Sigmoid colon (tissue), 7 donors: ENCODE results near the gene SIPA1L2. TPM values are rescaled to one million over a fixed set of nuclear protein-coding genes. Genes with fewer than 3 reads are reported as not detected.

Experiments used
- DNase-seq: peaks from one replicate; pipeline ENCODE4 v3.0.0-alpha.2; 2019
- H3K27ac ChIP-seq, 4 donors: fragments of 200-600 bp; sonication (generic); one replicate each; pipeline ENCODE4 v1.5.1; 2016 to 2019; ENCODE audit warnings: mild to moderate bottlenecking in 1 of 4
- H3K27me3 ChIP-seq, 3 donors: fragments of 200-600 bp; sonication (generic); one replicate each; pipeline ENCODE4 v1.5.1; 2019; ENCODE audit warnings: mild to moderate bottlenecking in 1 of 3
- H3K36me3 ChIP-seq, 4 donors: fragments of 200-600 bp; sonication (generic); one replicate each; pipeline ENCODE4 v1.5.1; 2016 to 2019
- H3K4me1 ChIP-seq, 4 donors: fragments of 200-600 bp; sonication (generic); one replicate each; pipeline ENCODE4 v1.5.1; 2017 to 2019
- H3K4me3 ChIP-seq, 4 donors: fragments of 200-600 bp; sonication (generic); one replicate each; pipeline ENCODE4 v1.5.1; 2017 to 2019; ENCODE audit warnings: mild to moderate bottlenecking in 2 of 4, moderate library complexity in 1 of 4
- H3K9me3 ChIP-seq, 4 donors: fragments of 200-600 bp in 3 of 4; sonication (generic) in 3 of 4; one replicate each; pipeline versions ENCODE4 v1.5.1 to v1.6.1; 2013 to 2019
- CTCF ChIP-seq, 4 experiments: fragments of 450-650 bp in 3 of 4; fragments of 200-600 bp in 1 of 4; IDR thresholded peaks; one replicate each; pipeline ENCODE4 v1.5.1; 2016 to 2019; ENCODE audit warnings: antibody characterized with exemption in 4 of 4, mild to moderate bottlenecking in 3 of 4, moderate library complexity in 2 of 4
- EP300 ChIP-seq, 4 donors: sonication (generic); formaldehyde crosslinking; IDR thresholded peaks; one replicate each; pipeline ENCODE4 v1.6.1; 2017; ENCODE audit warnings: antibody characterized with exemption in 4 of 4
- POLR2A ChIP-seq, 2 donors: fragments of 450-650 bp; IDR thresholded peaks; one replicate each; pipeline ENCODE4 v1.6.1; 2016; ENCODE audit warnings: antibody characterized with exemption in 2 of 2, mild to moderate bottlenecking in 2 of 2, moderate library complexity in 2 of 2
- POLR2AphosphoS5 ChIP-seq, 4 donors: sonication (generic); formaldehyde crosslinking; IDR thresholded peaks; one replicate each; pipeline ENCODE4 v1.6.1; 2017; ENCODE audit warnings: antibody characterized with exemption in 4 of 4
- WGBS, 2 donors: extraction: QIAGEN DNeasy Blood & Tissue Kit; methylation state at CpG; one replicate each; pipeline ENCODE4 v1.1.7; 2013; 5-methylcytosine and 5-hydroxymethylcytosine counted together
- intact Hi-C: fragments of 100-400 bp; cut with DNase I; formaldehyde crosslinking; loops from one replicate; pipeline ENCODE4 v1.15.1; 2023
- polyA plus RNA-seq, 3 donors: library from polyadenylated mRNA; stranded (reverse); fragments of 200-250 nt; gene quantifications; one replicate each; pipeline ENCODE4 v1.2.3, GENCODE V29; 2013
- total RNA-seq, 4 donors: library from RNA; depleted of rRNA; stranded (reverse); fragments of >200 nt; gene quantifications; one replicate each; pipeline ENCODE4 v1.1.0, GENCODE V29; 2016
- donor health status: healthy with polysubstance abuse.
- donor health status: Bipolar disorder and iron deficiency.
- donor health status: healthy.

SIPA1L2 gene
- total and polyA plus RNA-seq, 7 donors = 16.2 to 42.5 (median 22.5) TPM

- intact Hi-C loops = no loop called here
- H3K4me3 ChIP-seq = no peak overlapping the region
- no peak for DNase-seq
- H3K27ac ChIP-seq = no peak overlapping the region
- no peaks in the 10 kb centered on the region for H3K36me3 ChIP-seq
- H3K4me1 ChIP-seq = peaks cover 0 to under 1% (median 0%) of the 10 kb centered on the region in 4 donors
- no peak for TF ChIP-seq POLR2A (IDR thresholded peaks at IDR 0.05)
- no peak for TF ChIP-seq EP300 (IDR thresholded peaks at IDR 0.05)
- TF ChIP-seq CTCF (IDR thresholded peaks at IDR 0.05) = no peak
- no peak for TF ChIP-seq POLR2AphosphoS5 (IDR thresholded peaks at IDR 0.05)
- H3K27me3 ChIP-seq = no peaks in the 10 kb centered on the region
- WGBS, 2 donors = 63 to 64% methylated on average over 3 of the region's 3 CpGs
- H3K9me3 ChIP-seq = peaks cover 0 to 8% (median 0%) of the 10 kb centered on the region in 4 donors
These were observed 18.4 kb upstream of the SIPA1L2 start for GRCh38 chr1:232648316-232648715.

- Histone ChIP-seq H3K4me1 (no peaks in the 10 kb centered on the region), H3K36me3 (no peaks in the 10 kb centered on the region), H3K27ac (no peak overlapping the region), H3K4me3 (no peak overlapping the region), H3K9me3 (no peaks in the 10 kb centered on the region), H3K27me3 (no peaks in the 10 kb centered on the region)
- TF ChIP-seq EP300 (IDR thresholded peaks at IDR 0.05) = no peak
- no peak for TF ChIP-seq POLR2AphosphoS5 (IDR thresholded peaks at IDR 0.05)
- TF ChIP-seq POLR2A (IDR thresholded peaks at IDR 0.05) = no peak
- no peak for TF ChIP-seq CTCF (IDR thresholded peaks at IDR 0.05)
- intact Hi-C loops = no loop called here
- WGBS, 2 donors = 95 to 98% methylated on average over 1 of the region's 1 CpG
- no peak for DNase-seq
These were observed 14.3 kb upstream of the SIPA1L2 start for GRCh38 chr1:232644209-232644608.

- no peaks in the 10 kb centered on the region for H3K27me3 ChIP-seq
- H3K4me1 ChIP-seq = no peaks in the 10 kb centered on the region
- H3K4me3 ChIP-seq = no peak overlapping the region
- intact Hi-C loops = no loop called here
- DNase-seq = no peak
- H3K27ac ChIP-seq = no peak overlapping the region
- no peaks in the 10 kb centered on the region for H3K36me3 ChIP-seq
- TF ChIP-seq POLR2A (IDR thresholded peaks at IDR 0.05) (no peak), EP300 (IDR thresholded peaks at IDR 0.05) (no peak), CTCF (IDR thresholded peaks at IDR 0.05) (no peak), POLR2AphosphoS5 (IDR thresholded peaks at IDR 0.05) (no peak)
- no peaks in the 10 kb centered on the region for H3K9me3 ChIP-seq
These were observed 13.3 kb upstream of the SIPA1L2 start for GRCh38 chr1:232643251-232643650.

- H3K4me3 ChIP-seq = no peak overlapping the region
- intact Hi-C loops = no loop called here
- H3K27ac ChIP-seq = no peak overlapping the region
- H3K36me3 ChIP-seq = no peaks in the 10 kb centered on the region
- DNase-seq = no peak
- 79 to 86% methylated on average over 6 of the region's 6 CpGs for WGBS, 2 donors
- H3K27me3 ChIP-seq = no peaks in the 10 kb centered on the region
- H3K9me3 ChIP-seq = no peaks in the 10 kb centered on the region
- H3K4me1 ChIP-seq = no peaks in the 10 kb centered on the region
- TF ChIP-seq POLR2AphosphoS5 (IDR thresholded peaks at IDR 0.05) = no peak
These were observed 11.6 kb upstream of the SIPA1L2 start for GRCh38 chr1:232641507-232641906.

- 61 to 85% methylated on average over 2 of the region's 2 CpGs for WGBS, 2 donors
- no peak for DNase-seq
- intact Hi-C loops = loop anchor here (10.0 kb wide), 2 partner anchors 128 to 538 kb away; no protein-coding TSS in a partner anchor
- Histone ChIP-seq H3K4me3 (no peak overlapping the region), H3K27me3 (no peaks in the 10 kb centered on the region), H3K27ac (no peak overlapping the region), H3K36me3 (no peaks in the 10 kb centered on the region), H3K4me1 (no peaks in the 10 kb centered on the region), H3K9me3 (no peaks in the 10 kb centered on the region)
- no peak for TF ChIP-seq POLR2A (IDR thresholded peaks at IDR 0.05)
These were observed 6.9 kb upstream of the SIPA1L2 start for GRCh38 chr1:232636799-232637198.

- no peak overlapping the region for H3K4me3 ChIP-seq
- H3K9me3 ChIP-seq = no peaks in the 10 kb centered on the region
- DNase-seq = no peak
- H3K4me1 ChIP-seq = peaks cover 0 to 4% (median 1%) of the 10 kb centered on the region in 4 donors
- TF ChIP-seq EP300 (IDR thresholded peaks at IDR 0.05) (no peak), POLR2A (IDR thresholded peaks at IDR 0.05) (no peak), POLR2AphosphoS5 (IDR thresholded peaks at IDR 0.05) (no peak), CTCF (IDR thresholded peaks at IDR 0.05) (peak; percentile 43 to 79 (median 55))
- intact Hi-C loops = loop anchor here (2.0 to 10.0 kb wide), 3 partner anchors 129 to 605 kb away; no protein-coding TSS in a partner anchor
- H3K36me3 ChIP-seq = no peaks in the 10 kb centered on the region
- no peaks in the 10 kb centered on the region for H3K27me3 ChIP-seq
- 0 to 1% methylated on average over 3 of the region's 3 CpGs for WGBS, 2 donors
- no peak overlapping the region for H3K27ac ChIP-seq
These were observed 5.9 kb upstream of the SIPA1L2 start for GRCh38 chr1:232635778-232636356.
